A549 (cell line): ENCODE results near the gene MAP2. TPM values are rescaled to one million over a fixed set of nuclear protein-coding genes. Genes with fewer than 3 reads are reported as not detected.

Experiments
- ATAC-seq, 2 experiments: fragments of 200-7000 bp in 1 of 2; fragments of >200 bp in 1 of 2; cut with Nextera tagmentation in 1 of 2; cut with Tn5 transposase in 1 of 2; 3 replicates each; pipeline versions ENCODE4 v1.8.0 to v1.9.1; 2018 to 2020; ENCODE audit warnings: mild to moderate bottlenecking in 1 of 2, moderate library complexity in 1 of 2
- CTCF ChIA-PET: fragments of 300-600 bp; sonication (Branson Sonifier 250); formaldehyde crosslinking; extraction: SDS; loops from one replicate; lab custom pipeline; 2021; ENCODE audit warnings: antibody characterized with exemption, inconsistent platforms; lab: Yijun Ruan, JAX
- POLR2A ChIA-PET: fragments of 350-600 bp; formaldehyde crosslinking; extraction: SDS; loops from one replicate; lab custom pipeline; 2021; ENCODE audit warnings: antibody characterized with exemption, inconsistent platforms; lab: Yijun Ruan, JAX
- DNase-seq, 2 experiments: peaks; one replicate each; pipeline versions ENCODE4 v3.0.0 to v3.0.0-alpha.2; 2011 to 2016; ENCODE audit warnings: low read depth in 1 of 2, low spot score in 1 of 2
- FAIRE-seq: peaks from 2 replicates; lab custom pipeline; 2011; peaks lifted over from hg19 to GRCh38; lab: Jason Lieb, UNC
- H3K27ac ChIP-seq, 2 experiments: fragments of >200 bp; sonication (Bioruptor Twin); formaldehyde crosslinking; 3 replicates each; pipeline ENCODE4 v1.5.1; 2016 to 2017
- H3K4me1 ChIP-seq: fragments of >200 bp; sonication (Bioruptor Twin); formaldehyde crosslinking; 3 replicates; pipeline ENCODE4 v1.6.1; 2016
- H3K4me2 ChIP-seq: fragments of >200 bp; sonication (Bioruptor Twin); formaldehyde crosslinking; 3 replicates; pipeline ENCODE4 v1.6.1; 2016
- H3K4me3 ChIP-seq: fragments of >200 bp; sonication (Bioruptor Twin); formaldehyde crosslinking; 3 replicates; pipeline ENCODE4 v1.5.1; 2016
- H3K9me3 ChIP-seq: fragments of >200 bp; sonication (Bioruptor Twin); formaldehyde crosslinking; 3 replicates; pipeline ENCODE4 v1.6.1; 2016
- ATOH8 ChIP-seq: fragments of 250-450 bp; sonication (Bioruptor Pico); IDR thresholded peaks from 2 replicates; pipeline ENCODE4 v1.5.0; 2020; ENCODE audit warnings: low read depth, mild to moderate bottlenecking, moderate library complexity
- BCL3 ChIP-seq: fragments of >200 bp; sonication (Bioruptor Twin); formaldehyde crosslinking; IDR thresholded peaks from 3 replicates; pipeline ENCODE4 v1.6.1; 2016
- BHLHE40 ChIP-seq: IDR thresholded peaks from 2 replicates; pipeline ENCODE4 v1.6.1; 2012; ENCODE audit warnings: low read depth, low read length, inconsistent platforms
- CBX2 ChIP-seq: fragments of 200-600 bp; sonication (generic); IDR thresholded peaks from 2 replicates; pipeline ENCODE4 v1.6.1; 2016; ENCODE audit warnings: low read depth, mild to moderate bottlenecking, borderline replicate concordance
- CHD2 ChIP-seq: fragments of 150-350 bp; IDR thresholded peaks from 2 replicates; pipeline ENCODE4 v1.6.1; 2014; ENCODE audit warnings: low read length; ENCODE audit not compliant: partially characterized antibody
- E2F6 ChIP-seq: IDR thresholded peaks from 2 replicates; pipeline ENCODE4 v1.6.1; 2012; ENCODE audit warnings: low read depth, borderline replicate concordance
- ELK1 ChIP-seq: fragments of 150-350 bp; IDR thresholded peaks from 2 replicates; pipeline ENCODE4 v1.6.1; 2014; ENCODE audit warnings: low read depth, mild to moderate bottlenecking, low read length
- FOSL2 ChIP-seq, 2 experiments: fragments of 450-650 bp in 1 of 2; fragments of >200 bp in 1 of 2; sonication (Bioruptor Twin) in 1 of 2; formaldehyde crosslinking; IDR thresholded peaks; 2 replicates each; pipeline versions ENCODE4 v1.5.0 to v1.6.1; 2016 to 2020; ENCODE audit warnings: mild to moderate bottlenecking in 1 of 2, moderate library complexity in 1 of 2
- HES2 ChIP-seq: fragments of >200 bp; sonication (Bioruptor Twin); formaldehyde crosslinking; IDR thresholded peaks from 2 replicates; pipeline ENCODE4 v1.6.1; 2016
- HMGXB4 ChIP-seq: fragments of 250-450 bp; sonication (Bioruptor Pico); IDR thresholded peaks from 2 replicates; pipeline ENCODE4 v1.5.0; 2021; ENCODE audit warnings: mild to moderate bottlenecking, moderate library complexity, borderline replicate concordance
- HOXB5 ChIP-seq: fragments of 250-450 bp; sonication (Bioruptor Pico); IDR thresholded peaks from 2 replicates; pipeline ENCODE4 v1.5.0; 2020; ENCODE audit warnings: mild to moderate bottlenecking, moderate library complexity
- MAX ChIP-seq: IDR thresholded peaks from 2 replicates; pipeline ENCODE4 v1.6.1; 2012
- MYC ChIP-seq: IDR thresholded peaks from 2 replicates; pipeline ENCODE4 v1.6.1; 2012; ENCODE audit warnings: mild to moderate bottlenecking, inconsistent platforms, low read length, improper control_type of control experiment, borderline replicate concordance
- NFE2L2 ChIP-seq: fragments of 150-350 bp; conservative IDR thresholded peaks from 2 replicates; pipeline ENCODE4 v1.6.1; 2014; ENCODE audit warnings: low read length
- PHF8 ChIP-seq: fragments of 200-600 bp; sonication (generic); IDR thresholded peaks from 2 replicates; pipeline ENCODE4 v1.6.1; 2016; ENCODE audit warnings: low read depth, mild to moderate bottlenecking, antibody characterized with exemption, moderate library complexity, borderline replicate concordance
- RCOR1 ChIP-seq: fragments of 150-350 bp; IDR thresholded peaks from 2 replicates; pipeline ENCODE4 v1.6.1; 2014; ENCODE audit warnings: antibody characterized with exemption, low read length, low read depth
- SMC3 ChIP-seq: fragments of >200 bp; sonication (Bioruptor Twin); formaldehyde crosslinking; IDR thresholded peaks from 3 replicates; pipeline ENCODE4 v1.6.1; 2018; ENCODE audit warnings: inconsistent platforms
- TFCP2L1 ChIP-seq: fragments of 250-450 bp; sonication (Bioruptor Pico); IDR thresholded peaks from 2 replicates; pipeline ENCODE4 v1.5.0; 2021; ENCODE audit warnings: mild to moderate bottlenecking
- USF2 ChIP-seq: fragments of 450-650 bp; IDR thresholded peaks from 2 replicates; pipeline ENCODE4 v1.6.1; 2014; ENCODE audit warnings: antibody characterized with exemption
- WGBS: methylation state at CpG from one replicate; pipeline ENCODE4 v1.1.6; 2017; ENCODE audit errors: missing lambda C conversion rate; 5-methylcytosine and 5-hydroxymethylcytosine counted together
- polyA plus RNA-seq, 4 experiments: library from polyadenylated mRNA; depleted of rRNA in 3 of 4; stranded (reverse); fragments of >200 nt; fragmentation: RNase III in 1 of 4; extraction: RNeasy Plus Mini Kit Qiagen cat#74134 plus additional on column Dnase treatment in 1 of 4; gene quantifications; 2 replicates in 3 of 4; 3 replicates in 1 of 4; pipeline ENCODE4 v1.2.3, GENCODE V29; 2011 to 2017

MAP2 gene
- polyA plus RNA-seq, 2 of the 4 experiments (the other 2 are of a cell fraction) = 0.53 to 1.8 TPM

- Histone ChIP-seq H3K27ac (no peak overlapping the region), H3K4me3 (no peak overlapping the region), H3K4me1 (no peaks in the 10 kb centered on the region), H3K9me3 (no peaks in the 10 kb centered on the region)
- no peak for DNase-seq
- CTCF ChIA-PET = interaction anchor here (0.7 kb wide), 1 partner anchor 97 kb away, joined by 3 read pairs; no protein-coding TSS in a partner anchor
- TF ChIP-seq HOXB5 (CRISPR knock-in tag) (no peak), TFCP2L1 (CRISPR knock-in tag) (no peak)
- TF ChIP-seq, all 56 proteins: peak for 0
- FAIRE-seq (no peak), ATAC-seq (no peak)
- POLR2A ChIA-PET = no interaction called here
- WGBS = 38% methylated on average over 5 of the region's 5 CpGs
- H3K4me2 ChIP-seq = no peak overlapping the region
Observed at GRCh38 chr2:209600341-209601171, 176.7 kb downstream of the MAP2 start.

- TF ChIP-seq HES2 = no peak
- TF ChIP-seq E2F6 = no peak
- TF ChIP-seq SMC3 = no peak
- no peak for TF ChIP-seq BCL3
- TF ChIP-seq CHD2 = no peak
- no peak for TF ChIP-seq RCOR1
- TF ChIP-seq ATOH8 = no peak
- no peak for TF ChIP-seq USF2
- TF ChIP-seq CBX2 = no peak
- no peak for TF ChIP-seq MAX
- TF ChIP-seq FOSL2 (IDR thresholded peaks at IDR 0.05) = no peak
- TF ChIP-seq FOSL2 (CRISPR knock-in tag; IDR thresholded peaks at IDR 0.05) = no peak
- no peak for TF ChIP-seq TFCP2L1 (CRISPR knock-in tag)
- no peak for TF ChIP-seq MYC
- no peak for TF ChIP-seq BHLHE40
- TF ChIP-seq ELK1 = no peak
- no peak for TF ChIP-seq PHF8
- no peak for TF ChIP-seq NFE2L2
- no peak for TF ChIP-seq HMGXB4 (CRISPR knock-in tag)
- Histone ChIP-seq H3K4me3 (no peak overlapping the region), H3K4me1 (no peaks in the 10 kb centered on the region), H3K9me3 (no peaks in the 10 kb centered on the region), H3K4me2 (no peak overlapping the region), H3K27ac (no peak overlapping the region)
- POLR2A ChIA-PET = no interaction called here
- ATAC-seq (no peak), FAIRE-seq (no peak), DNase-seq (no peak)
- CTCF ChIA-PET = interaction anchor here (0.7 kb wide), 1 partner anchor 98 kb away, joined by 3 read pairs; no protein-coding TSS in a partner anchor
- 46% methylated on average over 1 of the region's 1 CpG for WGBS
Observed at GRCh38 chr2:209601497-209601896, 177.7 kb downstream of the MAP2 start.
